HCT116 (cell line): ENCODE data around the gene ATP13A5. TPM values are rescaled to one million over a fixed set of nuclear protein-coding genes. Genes with fewer than 3 reads are reported as not detected.

Experiments
- ATAC-seq: fragments of 200-7000 bp; cut with Tn5 transposase; 2 replicates; pipeline ENCODE4 v1.9.1; 2020; ENCODE audit warnings: mild to moderate bottlenecking, moderate library complexity
- BruUV-seq: library from RNA; stranded (reverse); fragments of 400-500 nt; replicated peaks from 2 replicates; lab custom pipeline; 2021; lab: Mats Ljungman, UMichigan
- CTCF ChIA-PET: fragments of 300-600 bp; sonication (Branson Sonifier 250); formaldehyde crosslinking; loops from one replicate; lab custom pipeline; 2021; ENCODE audit warnings: antibody characterized with exemption; lab: Charles Lee
- POLR2A ChIA-PET: fragments of 300-600, 350-600 bp; sonication (Branson Sonifier 250); formaldehyde crosslinking; loops from one replicate; lab custom pipeline; 2021; ENCODE audit warnings: antibody characterized with exemption; lab: Charles Lee
- RAD21 ChIA-PET, 2 experiments: fragments of 300-600 bp; sonication (Branson Sonifier 250); formaldehyde crosslinking; loops; one replicate each; lab custom pipeline; 2023; ENCODE audit warnings: low total read pairs in 2 of 2; ENCODE audit not compliant: uncharacterized antibody in 2 of 2, unreplicated experiment in 2 of 2, low non-redundant PET in 1 of 2; lab: Charles Lee
- DNase-seq: peaks from one replicate; pipeline ENCODE4 v3.0.0-alpha.2; 2010; ENCODE audit warnings: low read depth, low spot score
- H2AFZ ChIP-seq: fragments of 200-600 bp; shearing (Covaris generic), sonication (generic); 2 replicates; pipeline ENCODE4 v1.6.1; 2017; ENCODE audit warnings: low read depth, mixed run types, mixed read lengths, antibody characterized with exemption, low read length; ENCODE audit not compliant: poor library complexity, severe bottlenecking
- H3K27ac ChIP-seq: 2 replicates; pipeline ENCODE4 v1.5.1; 2012; ENCODE audit warnings: low read depth, low read length
- H3K27me3 ChIP-seq: fragments of 200-600 bp; sonication (generic); 2 replicates; pipeline ENCODE4 v1.6.1; 2016; ENCODE audit warnings: mixed run types, low read length, mixed read lengths; ENCODE audit not compliant: insufficient read depth
- H3K36me3 ChIP-seq, 2 experiments: fragments of 200-500 bp in 1 of 2; fragments of 200-600 bp in 1 of 2; sonication (Bioruptor generic) in 1 of 2; sonication (generic) in 1 of 2; 2 replicates each; pipeline versions ENCODE4 v1.5.1 to v1.6.1; 2014 to 2016; ENCODE audit warnings: low read length in 2 of 2, inconsistent platforms in 1 of 2, mixed read lengths in 1 of 2, mixed run types in 1 of 2; ENCODE audit not compliant: insufficient read depth in 2 of 2, control insufficient read depth in 1 of 2
- H3K4me1 ChIP-seq, 2 experiments: fragments of 200-600 bp in 1 of 2; sonication (generic) in 1 of 2; 2 replicates each; pipeline versions ENCODE4 v1.5.1 to v1.6.1; 2012 to 2017; ENCODE audit warnings: low read length in 2 of 2, inconsistent platforms in 1 of 2, mild to moderate bottlenecking in 1 of 2, mixed read lengths in 1 of 2, mixed run types in 1 of 2, moderate library complexity in 1 of 2; ENCODE audit not compliant: insufficient read depth in 2 of 2, control insufficient read depth in 1 of 2
- H3K4me2 ChIP-seq: fragments of 200-600 bp; sonication (generic); 2 replicates; pipeline ENCODE4 v1.6.1; 2017; ENCODE audit warnings: mixed run types, low read length, mixed read lengths
- H3K4me3 ChIP-seq, 2 experiments: fragments of 200-600 bp in 1 of 2; sonication (generic) in 1 of 2; replicated peaks in 1 of 2; 2 replicates each; pipeline ENCODE4 v1.5.1; 2011 to 2016; ENCODE audit warnings: low read length in 2 of 2, control low read depth in 1 of 2, low read depth in 1 of 2, mild to moderate bottlenecking in 1 of 2, mixed read lengths in 1 of 2, mixed run types in 1 of 2
- H3K79me2 ChIP-seq: fragments of 200-600 bp; sonication (generic); 2 replicates; pipeline ENCODE4 v1.6.1; 2017; ENCODE audit warnings: mild to moderate bottlenecking, mixed run types, low read length, moderate library complexity, mixed read lengths; ENCODE audit not compliant: insufficient read depth
- H3K9ac ChIP-seq: fragments of 200-600 bp; sonication (generic); 2 replicates; pipeline ENCODE4 v1.6.1; 2016; ENCODE audit warnings: low read length, mixed read lengths
- H3K9me2 ChIP-seq: fragments of 200-600 bp; sonication (generic), shearing (Covaris generic); 2 replicates; pipeline ENCODE4 v1.6.1; 2017; ENCODE audit warnings: mixed run types, mild to moderate bottlenecking, moderate library complexity; ENCODE audit not compliant: insufficient read depth
- H3K9me3 ChIP-seq, 2 experiments: fragments of 200-500 bp in 1 of 2; fragments of 200-600 bp in 1 of 2; sonication (Bioruptor generic) in 1 of 2; sonication (generic) in 1 of 2; 2 replicates each; pipeline ENCODE4 v1.6.1; 2014 to 2017; ENCODE audit warnings: low read length in 2 of 2, mixed read lengths in 2 of 2, inconsistent platforms in 1 of 2, low read depth in 1 of 2, mild to moderate bottlenecking in 1 of 2, mixed run types in 1 of 2, moderate library complexity in 1 of 2; ENCODE audit not compliant: control insufficient read depth in 1 of 2, insufficient read depth in 1 of 2
- H4K20me1 ChIP-seq: fragments of 200-600 bp; sonication (generic), shearing (Covaris generic); 2 replicates; pipeline ENCODE4 v1.6.1; 2017; ENCODE audit warnings: mixed run types, mild to moderate bottlenecking, moderate library complexity; ENCODE audit not compliant: insufficient read depth
- EGR1 ChIP-seq: IDR thresholded peaks from 2 replicates; pipeline ENCODE4 v1.6.1; 2012; ENCODE audit warnings: low read depth
- ELF1 ChIP-seq: IDR thresholded peaks from 2 replicates; pipeline ENCODE4 v1.6.1; 2012; ENCODE audit warnings: low read depth, borderline replicate concordance
- EZH2phosphoT487 ChIP-seq: fragments of 200-600 bp; IDR thresholded peaks from 2 replicates; pipeline ENCODE4 v1.6.1; 2018; ENCODE audit warnings: antibody characterized with exemption, borderline replicate concordance
- JUND ChIP-seq: IDR thresholded peaks from 2 replicates; pipeline ENCODE4 v1.6.1; 2012
- MAX ChIP-seq: IDR thresholded peaks from 2 replicates; pipeline ENCODE4 v1.6.1; 2012
- POLR2A ChIP-seq: IDR thresholded peaks from 2 replicates; pipeline ENCODE4 v1.7.0; 2011; ENCODE audit warnings: borderline replicate concordance; ENCODE audit not compliant: insufficient read depth, insufficient read length; ENCODE audit errors: extremely low read depth
- POLR2AphosphoS5 ChIP-seq: IDR thresholded peaks from 2 replicates; pipeline ENCODE4 v1.6.1; 2011; ENCODE audit warnings: mild to moderate bottlenecking, low read depth, low read length, moderate library complexity
- RAD21 ChIP-seq: IDR thresholded peaks from 2 replicates; pipeline ENCODE4 v1.6.1; 2012; ENCODE audit warnings: low read depth, mild to moderate bottlenecking
- REST ChIP-seq: IDR thresholded peaks from 2 replicates; pipeline ENCODE4 v1.6.1; 2012; ENCODE audit warnings: low read depth
- SIN3A ChIP-seq: IDR thresholded peaks from 2 replicates; pipeline ENCODE4 v1.6.1; 2012; ENCODE audit warnings: low read depth
- SRF ChIP-seq: IDR thresholded peaks from 2 replicates; pipeline ENCODE4 v1.6.1; 2012; ENCODE audit warnings: low read depth
- TCF7L2 ChIP-seq: IDR thresholded peaks from 2 replicates; pipeline ENCODE4 v1.7.0; 2011; ENCODE audit warnings: borderline replicate concordance, inconsistent platforms; ENCODE audit not compliant: insufficient read depth, insufficient read length; ENCODE audit errors: extremely low read depth
- ZFX ChIP-seq: fragments of 450-650 bp; IDR thresholded peaks from 2 replicates; pipeline ENCODE4 v1.6.1; 2017
- ZNF274 ChIP-seq: fragments of 200-500 bp; sonication (Bioruptor generic); IDR thresholded peaks from 2 replicates; pipeline ENCODE4 v1.6.1; 2014; ENCODE audit warnings: mild to moderate bottlenecking, low read depth, low read length, inconsistent platforms
- intact Hi-C: fragments of 100-400 bp; cut with micrococcal nuclease; formaldehyde crosslinking; loops from 2 replicates; pipeline ENCODE4 v1.10.0; 2022
- total RNA-seq: library from RNA; stranded (reverse); gene quantifications from one replicate; pipeline ENCODE4 v1.2.1, GENCODE V29; 2021; ENCODE audit not compliant: unreplicated experiment

Gene ATP13A5
- total RNA-seq, 1 experiment from 2014 or later: not detected

GRCh38 chr3:193342551-193342950 lies 36.0 kb downstream of the ATP13A5 start:
- ATAC-seq: no peak
- no peak overlapping the region for H2AFZ ChIP-seq
- CTCF ChIA-PET: no interaction called here
- no peaks in the 10 kb centered on the region for H3K36me3 ChIP-seq
- TF ChIP-seq SRF (no peak), TCF7L2 (no peak), JUND (no peak), REST (no peak), RAD21 (no peak), EGR1 (no peak), POLR2AphosphoS5 (no peak), SIN3A (no peak)
- TF ChIP-seq, all 23 proteins: peak for 0
- Histone ChIP-seq H4K20me1 (no peaks in the 10 kb centered on the region), H3K9ac (no peak overlapping the region), H3K27me3 (peaks cover 30% of the 10 kb centered on the region), H3K4me2 (no peak overlapping the region), H3K9me2 (no peaks in the 10 kb centered on the region), H3K9me3 (no peaks in the 10 kb centered on the region), H3K4me3 (no peak overlapping the region), H3K4me1 (no peaks in the 10 kb centered on the region), H3K27ac (no peak overlapping the region), H3K79me2 (no peaks in the 10 kb centered on the region)
- ChIA-PET POLR2A (no interaction called here), RAD21 (no interaction called here)
- intact Hi-C loops: no loop called here
- DNase-seq: no peak
- BruUV-seq: no TSS peak

- H3K9me2 ChIP-seq: no peaks in the 10 kb centered on the region
- no peaks in the 10 kb centered on the region for H3K79me2 ChIP-seq
- no peaks in the 10 kb centered on the region for H3K36me3 ChIP-seq
- no peak overlapping the region for H3K9ac ChIP-seq
- H3K27me3 ChIP-seq: peaks cover 5% of the 10 kb centered on the region; the same call in 1 of the 2 replicates
- no peak overlapping the region for H2AFZ ChIP-seq
- no peaks in the 10 kb centered on the region for H3K4me1 ChIP-seq
- intact Hi-C loops: no loop called here
- no peak overlapping the region for H3K4me3 ChIP-seq
- H3K4me2 ChIP-seq: no peak overlapping the region
- H3K9me3 ChIP-seq: no peaks in the 10 kb centered on the region
- H4K20me1 ChIP-seq: no peaks in the 10 kb centered on the region
- ChIA-PET RAD21 (no interaction called here), POLR2A (no interaction called here), CTCF (no interaction called here)
- BruUV-seq: no TSS peak
- ATAC-seq (no peak), DNase-seq (no peak)
- H3K27ac ChIP-seq: no peak overlapping the region
- no peak for TF ChIP-seq POLR2A
- TF ChIP-seq EZH2phosphoT487: no peak
- no peak for TF ChIP-seq TCF7L2
- no peak for TF ChIP-seq ELF1
- no peak for TF ChIP-seq SRF
- no peak for TF ChIP-seq SIN3A
- no peak for TF ChIP-seq ZFX
- no peak for TF ChIP-seq MAX
- TF ChIP-seq ZNF274: no peak
- no peak for TF ChIP-seq REST
- TF ChIP-seq RAD21: no peak
Measured at GRCh38 chr3:193335031-193335430, 43.5 kb downstream of the ATP13A5 start.
